IMR-90 (cell line): Measurements from ENCODE around the gene PAEP. TPM values are rescaled to one million over a fixed set of nuclear protein-coding genes. Genes with fewer than 3 reads are reported as not detected.

Experiments used
- ATAC-seq: fragments of 200-7000 bp; cut with Tn5 transposase; 2 replicates; pipeline ENCODE4 v1.9.1; 2020; ENCODE audit warnings: low read depth, mild to moderate bottlenecking, moderate library complexity
- BruUV-seq: library from RNA; stranded (reverse); fragments of 400-500 nt; replicated peaks from 2 replicates; lab custom pipeline; 2021; lab: Mats Ljungman, UMichigan
- CTCF ChIA-PET: fragments of 300-600 bp; formaldehyde crosslinking; extraction: SDS; loops from one replicate; lab custom pipeline; 2021; ENCODE audit warnings: antibody characterized with exemption; lab: Yijun Ruan, JAX
- POLR2A ChIA-PET: fragments of 300-600 bp; sonication (Branson Sonifier 250); formaldehyde crosslinking; loops from one replicate; lab custom pipeline; 2022; ENCODE audit warnings: antibody characterized with exemption; ENCODE audit not compliant: unreplicated experiment; lab: Charles Lee
- DNase-seq: peaks from one replicate; pipeline ENCODE4 v3.0.0; 2013
- H2AFZ ChIP-seq: replicated peaks from 2 replicates; pipeline ENCODE3; 2013; ENCODE audit warnings: low read length, mild to moderate bottlenecking; ENCODE audit not compliant: poor library complexity
- H2AK5ac ChIP-seq: 2 replicates; pipeline ENCODE4 v1.6.1; 2013; ENCODE audit warnings: low read depth, low read length, inconsistent platforms
- H2AK9ac ChIP-seq: replicated peaks from 2 replicates; pipeline ENCODE3; 2013; ENCODE audit warnings: mild to moderate bottlenecking, low read depth, low read length, moderate library complexity; ENCODE audit not compliant: poor library complexity
- H2BK120ac ChIP-seq: 2 replicates; pipeline ENCODE4 v1.6.1; 2013; ENCODE audit warnings: low read depth, low read length, inconsistent platforms
- H2BK15ac ChIP-seq: 3 replicates; pipeline ENCODE4 v1.6.1; 2013; ENCODE audit warnings: low read depth, low read length, inconsistent platforms
- H2BK20ac ChIP-seq: 2 replicates; pipeline ENCODE4 v1.6.1; 2013; ENCODE audit warnings: low read depth, mild to moderate bottlenecking, inconsistent platforms, low read length, moderate library complexity
- H2BK5ac ChIP-seq: 2 replicates; pipeline ENCODE4 v1.6.1; 2013; ENCODE audit warnings: mild to moderate bottlenecking, low read depth, low read length, inconsistent platforms; ENCODE audit not compliant: poor library complexity, severe bottlenecking
- H3K14ac ChIP-seq: replicated peaks from 2 replicates; pipeline ENCODE4 v1.6.1; 2013; ENCODE audit warnings: low read depth, low read length, inconsistent platforms
- H3K18ac ChIP-seq: 2 replicates; pipeline ENCODE4 v1.6.1; 2013; ENCODE audit warnings: low read depth, low read length, control low read depth
- H3K23ac ChIP-seq: 2 replicates; pipeline ENCODE4 v1.6.1; 2013; ENCODE audit warnings: low read depth, low read length, inconsistent platforms
- H3K27ac ChIP-seq: 2 replicates; pipeline ENCODE4 v1.5.1; 2013; ENCODE audit warnings: mild to moderate bottlenecking, control low read depth, low read length; ENCODE audit not compliant: insufficient read depth
- H3K27me3 ChIP-seq: 2 replicates; pipeline ENCODE4 v1.6.1; 2013; ENCODE audit warnings: low read length; ENCODE audit not compliant: control insufficient read depth, insufficient read depth
- H3K36me3 ChIP-seq: 2 replicates; pipeline ENCODE4 v1.6.1; 2013; ENCODE audit warnings: low read length, mixed read lengths; ENCODE audit not compliant: control insufficient read depth, insufficient read depth
- H3K4ac ChIP-seq: 2 replicates; pipeline ENCODE4 v1.6.1; 2013; ENCODE audit warnings: low read depth, low read length, inconsistent platforms
- H3K4me1 ChIP-seq: 2 replicates; pipeline ENCODE4 v1.6.1; 2013; ENCODE audit warnings: low read length, mixed read lengths; ENCODE audit not compliant: control insufficient read depth, insufficient read depth
- H3K4me2 ChIP-seq: 2 replicates; pipeline ENCODE4 v1.6.1; 2013; ENCODE audit warnings: low read depth, mild to moderate bottlenecking, control low read depth, low read length, moderate library complexity
- H3K4me3 ChIP-seq: 2 replicates; pipeline ENCODE4 v1.5.1; 2013; ENCODE audit warnings: low read depth, mild to moderate bottlenecking, control low read depth, low read length, moderate library complexity; ENCODE audit not compliant: insufficient read depth
- H3K56ac ChIP-seq: 2 replicates; pipeline ENCODE4 v1.6.1; 2013; ENCODE audit warnings: low read length, inconsistent platforms; ENCODE audit not compliant: insufficient read depth; ENCODE audit errors: extremely low read depth
- H3K79me1 ChIP-seq, 2 experiments: 2 replicates each; pipeline ENCODE4 v1.6.1; 2013; ENCODE audit warnings: low read length in 2 of 2, inconsistent platforms in 1 of 2, low read depth in 1 of 2
- H3K9ac ChIP-seq: 2 replicates; pipeline ENCODE4 v1.6.1; 2013; ENCODE audit warnings: low read depth, low read length, control low read depth
- H3K9me1 ChIP-seq: 2 replicates; pipeline ENCODE4 v1.6.1; 2013; ENCODE audit warnings: low read length, inconsistent platforms; ENCODE audit not compliant: insufficient read depth
- H3K9me3 ChIP-seq: 2 replicates; pipeline ENCODE4 v1.6.1; 2013; ENCODE audit warnings: low read length; ENCODE audit not compliant: control insufficient read depth, insufficient read depth
- H4K20me1 ChIP-seq: 2 replicates; pipeline ENCODE4 v1.6.1; 2013; ENCODE audit warnings: low read length, inconsistent platforms; ENCODE audit not compliant: insufficient read depth
- H4K5ac ChIP-seq: 2 replicates; pipeline ENCODE4 v1.6.1; 2013; ENCODE audit warnings: mild to moderate bottlenecking, low read depth, low read length, control low read depth
- H4K8ac ChIP-seq, 2 experiments: 2 replicates each; pipeline ENCODE4 v1.6.1; 2013; ENCODE audit warnings: low read depth in 2 of 2, low read length in 2 of 2, control low read depth in 1 of 2, inconsistent platforms in 1 of 2
- H4K91ac ChIP-seq: 2 replicates; pipeline ENCODE4 v1.6.1; 2013; ENCODE audit warnings: low read depth, low read length, inconsistent platforms; ENCODE audit not compliant: insufficient read depth
- CHD1 ChIP-seq: IDR thresholded peaks from 2 replicates; pipeline ENCODE4 v1.6.1; 2012; ENCODE audit warnings: low read depth, low read length, improper control_type of control experiment
- FOS ChIP-seq: fragments of 150-350 bp; IDR thresholded peaks from 2 replicates; pipeline ENCODE4 v1.6.1; 2016; ENCODE audit warnings: low read depth, low read length
- MAFK ChIP-seq: IDR thresholded peaks from 2 replicates; pipeline ENCODE4 v1.6.1; 2012; ENCODE audit warnings: low read depth, low read length, improper control_type of control experiment
- MXI1 ChIP-seq: IDR thresholded peaks from 2 replicates; pipeline ENCODE4 v1.6.1; 2012; ENCODE audit warnings: low read depth, mild to moderate bottlenecking, low read length, moderate library complexity, borderline replicate concordance
- RAD21 ChIP-seq: IDR thresholded peaks from 2 replicates; pipeline ENCODE4 v1.6.1; 2012; ENCODE audit warnings: low read length, improper control_type of control experiment
- RCOR1 ChIP-seq: IDR thresholded peaks from 2 replicates; pipeline ENCODE4 v1.6.1; 2012; ENCODE audit warnings: mild to moderate bottlenecking, low read length, improper control_type of control experiment; ENCODE audit not compliant: insufficient replicate concordance
- RFX5 ChIP-seq: IDR thresholded peaks from 2 replicates; pipeline ENCODE4 v1.8.0; 2012; ENCODE audit warnings: low read depth, mild to moderate bottlenecking, low read length, moderate library complexity
- SMC3 ChIP-seq: fragments of 150-350 bp; IDR thresholded peaks from 2 replicates; pipeline ENCODE4 v1.6.1; 2016; ENCODE audit warnings: low read depth, mild to moderate bottlenecking, antibody characterized with exemption, low read length, moderate library complexity
- WGBS, 2 experiments: methylation state at CpG; one replicate each; pipeline versions ENCODE4 v1.1.5 to v1.1.7; 2013; ENCODE audit warnings: missing lambda C conversion rate in 2 of 2; ENCODE audit not compliant: insufficient read length in 1 of 2; ENCODE audit errors: extremely low coverage in 2 of 2; 5-methylcytosine and 5-hydroxymethylcytosine counted together
- dilution Hi-C: fragments of 300-500 bp; cut with HindIII; formaldehyde crosslinking; loops from one replicate; pipeline ENCODE4 v1.14.3; 2018; ENCODE audit warnings: low sequenced_read_pairs; ENCODE audit not compliant: unreplicated experiment
- in situ Hi-C: fragments of 300-500 bp; cut with MboI; formaldehyde crosslinking; loops from 3 replicates; pipeline ENCODE4 v1.14.3; 2019; ENCODE audit warnings: low sequenced_read_pairs, inconsistent platforms, mixed read lengths
- intact Hi-C: fragments of 100-400 bp; cut with micrococcal nuclease; formaldehyde crosslinking; loops from 2 replicates; pipeline ENCODE4 v1.10.0; 2022
- polyA plus RNA-seq, 3 experiments: library from polyadenylated mRNA; depleted of rRNA; stranded (reverse); fragments of >200 nt; gene quantifications; 2 replicates each; pipeline ENCODE4 v1.2.3, GENCODE V29; 2012; ENCODE audit warnings: low replicate concordance in 1 of 3
- total RNA-seq: library from RNA; depleted of rRNA; stranded (reverse); fragments of >200 nt; gene quantifications from 2 replicates; pipeline ENCODE4 v1.2.3, GENCODE V29; 2012
- TF ChIP-seq, protein P1 (sequence below): fragments of 150-350 bp; IDR thresholded peaks from 2 replicates; pipeline ENCODE4 v1.6.1; 2016; ENCODE audit warnings: low read depth, mild to moderate bottlenecking, low read length, moderate library complexity, borderline replicate concordance
- TF ChIP-seq, protein P2 (sequence below): fragments of 150-350 bp; IDR thresholded peaks from 2 replicates; pipeline ENCODE4 v1.6.1; 2017; ENCODE audit warnings: mild to moderate bottlenecking, antibody characterized with exemption, low read length, low read depth
- TF ChIP-seq, protein P3 (sequence below): conservative IDR thresholded peaks from 2 replicates; pipeline ENCODE4 v1.5.1; 2012; ENCODE audit warnings: mild to moderate bottlenecking, low read depth, low read length, improper control_type of control experiment

PAEP gene
- total and polyA plus RNA-seq, 2 of the 4 experiments (the other 2 are of a cell fraction): not detected

DNA sequence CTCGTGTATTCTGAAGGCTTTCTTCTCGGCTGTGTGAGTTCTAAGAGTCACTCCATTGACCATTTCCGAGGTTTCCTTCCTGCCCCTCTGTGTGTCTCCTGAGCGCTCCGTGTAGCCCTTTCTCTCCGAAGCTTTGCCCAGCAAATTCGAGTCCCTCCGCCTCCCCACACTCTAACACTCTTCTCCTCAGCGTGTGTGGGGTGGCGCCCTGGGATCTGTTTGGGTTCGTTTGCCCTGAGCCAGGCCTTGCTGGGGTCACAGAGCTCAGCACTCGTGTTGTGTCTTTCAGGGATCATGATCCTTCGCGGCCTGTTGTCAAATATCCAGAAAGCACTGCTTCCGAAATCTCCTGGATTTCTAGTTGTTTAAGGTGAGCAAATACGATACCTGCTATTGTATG lies 5.6 kb upstream of the PAEP start:
- 59% methylated on average over 2 of the region's 16 CpGs; no CpG with 5 or more reads in 1 of the 2 experiments for WGBS, 2 experiments
- no peak overlapping the region for H2BK20ac ChIP-seq
- in situ Hi-C loops (no loop called here), intact Hi-C loops (no loop called here), dilution Hi-C loops (no loop called here)
- H4K91ac ChIP-seq: no peak overlapping the region
- TF ChIP-seq, protein P1, sequence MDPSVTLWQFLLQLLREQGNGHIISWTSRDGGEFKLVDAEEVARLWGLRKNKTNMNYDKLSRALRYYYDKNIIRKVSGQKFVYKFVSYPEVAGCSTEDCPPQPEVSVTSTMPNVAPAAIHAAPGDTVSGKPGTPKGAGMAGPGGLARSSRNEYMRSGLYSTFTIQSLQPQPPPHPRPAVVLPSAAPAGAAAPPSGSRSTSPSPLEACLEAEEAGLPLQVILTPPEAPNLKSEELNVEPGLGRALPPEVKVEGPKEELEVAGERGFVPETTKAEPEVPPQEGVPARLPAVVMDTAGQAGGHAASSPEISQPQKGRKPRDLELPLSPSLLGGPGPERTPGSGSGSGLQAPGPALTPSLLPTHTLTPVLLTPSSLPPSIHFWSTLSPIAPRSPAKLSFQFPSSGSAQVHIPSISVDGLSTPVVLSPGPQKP: no peak
- TF ChIP-seq, protein P2, sequence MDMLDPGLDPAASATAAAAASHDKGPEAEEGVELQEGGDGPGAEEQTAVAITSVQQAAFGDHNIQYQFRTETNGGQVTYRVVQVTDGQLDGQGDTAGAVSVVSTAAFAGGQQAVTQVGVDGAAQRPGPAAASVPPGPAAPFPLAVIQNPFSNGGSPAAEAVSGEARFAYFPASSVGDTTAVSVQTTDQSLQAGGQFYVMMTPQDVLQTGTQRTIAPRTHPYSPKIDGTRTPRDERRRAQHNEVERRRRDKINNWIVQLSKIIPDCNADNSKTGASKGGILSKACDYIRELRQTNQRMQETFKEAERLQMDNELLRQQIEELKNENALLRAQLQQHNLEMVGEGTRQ: no peak
- TF ChIP-seq, protein P3, sequence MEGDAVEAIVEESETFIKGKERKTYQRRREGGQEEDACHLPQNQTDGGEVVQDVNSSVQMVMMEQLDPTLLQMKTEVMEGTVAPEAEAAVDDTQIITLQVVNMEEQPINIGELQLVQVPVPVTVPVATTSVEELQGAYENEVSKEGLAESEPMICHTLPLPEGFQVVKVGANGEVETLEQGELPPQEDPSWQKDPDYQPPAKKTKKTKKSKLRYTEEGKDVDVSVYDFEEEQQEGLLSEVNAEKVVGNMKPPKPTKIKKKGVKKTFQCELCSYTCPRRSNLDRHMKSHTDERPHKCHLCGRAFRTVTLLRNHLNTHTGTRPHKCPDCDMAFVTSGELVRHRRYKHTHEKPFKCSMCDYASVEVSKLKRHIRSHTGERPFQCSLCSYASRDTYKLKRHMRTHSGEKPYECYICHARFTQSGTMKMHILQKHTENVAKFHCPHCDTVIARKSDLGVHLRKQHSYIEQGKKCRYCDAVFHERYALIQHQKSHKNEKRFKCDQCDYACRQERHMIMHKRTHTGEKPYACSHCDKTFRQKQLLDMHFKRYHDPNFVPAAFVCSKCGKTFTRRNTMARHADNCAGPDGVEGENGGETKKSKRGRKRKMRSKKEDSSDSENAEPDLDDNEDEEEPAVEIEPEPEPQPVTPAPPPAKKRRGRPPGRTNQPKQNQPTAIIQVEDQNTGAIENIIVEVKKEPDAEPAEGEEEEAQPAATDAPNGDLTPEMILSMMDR: no peak
- TF ChIP-seq SMC3 (no peak), RCOR1 (no peak), RAD21 (no peak), MXI1 (no peak), RFX5 (no peak), FOS (no peak), MAFK (no peak), CHD1 (no peak)
- no peak overlapping the region for H3K56ac ChIP-seq
- H3K9me1 ChIP-seq: no peaks in the 10 kb centered on the region
- no peaks in the 10 kb centered on the region for H3K79me1 ChIP-seq
- DNase-seq (no peak), ATAC-seq (no peak)
- H2AK5ac ChIP-seq: no peak overlapping the region
- no peaks in the 10 kb centered on the region for H4K20me1 ChIP-seq
- H3K36me3 ChIP-seq: no peaks in the 10 kb centered on the region
- H2BK120ac ChIP-seq: no peak overlapping the region
- no peak overlapping the region for H3K9ac ChIP-seq
- no peak overlapping the region for H3K4me2 ChIP-seq
- H3K27ac ChIP-seq: no peak overlapping the region
- H3K27me3 ChIP-seq: no peaks in the 10 kb centered on the region; the same call in 1 of the 2 replicates
- BruUV-seq: no TSS peak
- CTCF ChIA-PET: no interaction called here
- no peak overlapping the region for H3K4ac ChIP-seq
- H3K4me1 ChIP-seq: no peaks in the 10 kb centered on the region
- H2AK9ac ChIP-seq: no peak overlapping the region
- no peak overlapping the region for H4K8ac ChIP-seq
- H2AFZ ChIP-seq: no peak overlapping the region
- no peak overlapping the region for H3K23ac ChIP-seq
- H2BK15ac ChIP-seq: no peak overlapping the region
- H3K9me3 ChIP-seq: 0 out of 2 replicates have a peak, but pooled peaks cover under 1% of the 10 kb centered on the region
- no peak overlapping the region for H3K18ac ChIP-seq
- no peak overlapping the region for H3K14ac ChIP-seq
- no peak overlapping the region for H2BK5ac ChIP-seq
- no peak overlapping the region for H3K4me3 ChIP-seq
- POLR2A ChIA-PET: no interaction called here
- no peak overlapping the region for H4K5ac ChIP-seq
